ENCODE data around the gene OR4D10.
"Not testable (repeated sequence)": the region's sequence is repeated elsewhere in the genome, so short reads cannot be mapped to it uniquely, and the experiment has no call there.

The OR4D10 gene

DNA sequence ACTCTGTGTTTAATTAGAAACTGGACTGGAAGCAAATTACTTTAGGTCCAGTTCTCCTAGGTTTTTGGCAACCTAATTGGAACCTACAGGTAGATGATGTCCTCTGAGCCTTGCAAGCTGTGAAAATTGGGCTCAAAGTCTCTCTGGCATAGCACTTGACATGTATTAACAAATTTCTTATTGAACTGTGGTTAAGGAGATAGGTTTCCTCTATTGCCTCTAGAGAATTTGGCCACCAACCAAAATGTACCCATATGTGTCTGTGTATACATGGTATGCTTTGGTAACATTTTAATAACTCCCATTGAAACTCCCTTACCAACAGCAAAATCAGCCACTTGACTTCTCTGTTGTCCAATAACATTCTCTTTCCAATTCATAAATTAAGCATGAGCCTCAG, at the start of gene OR4D10:
OR4D10 (plus strand) TSS at position 301 of the 400 bp plus-strand sequence. CDS start 4,115 bp downstream, outside the sequence.
- DNase-seq (ENCODE audit: low read depth): no peak

DNA sequence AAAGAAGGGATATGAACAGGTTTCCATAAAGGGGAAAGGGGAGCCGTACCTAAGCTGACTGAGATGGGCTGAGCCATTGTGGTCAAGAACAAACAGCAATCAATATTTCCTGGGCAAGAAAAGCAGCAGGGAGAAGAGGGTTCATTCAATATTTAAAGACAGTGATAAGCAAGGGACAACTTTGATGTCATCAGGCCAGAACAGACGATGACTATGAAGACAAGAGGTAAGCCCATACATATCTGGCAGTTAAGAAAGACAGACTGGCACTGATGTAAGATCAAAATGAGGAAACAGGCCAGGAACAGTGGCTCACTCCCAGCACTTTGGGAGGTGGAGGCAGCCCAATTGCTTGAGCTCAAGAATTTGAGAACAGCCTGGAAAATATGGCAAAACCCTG, 49.3 kb upstream of the OR4D10 start:
- DNase-seq (ENCODE audit: low read depth): no peak

DNA sequence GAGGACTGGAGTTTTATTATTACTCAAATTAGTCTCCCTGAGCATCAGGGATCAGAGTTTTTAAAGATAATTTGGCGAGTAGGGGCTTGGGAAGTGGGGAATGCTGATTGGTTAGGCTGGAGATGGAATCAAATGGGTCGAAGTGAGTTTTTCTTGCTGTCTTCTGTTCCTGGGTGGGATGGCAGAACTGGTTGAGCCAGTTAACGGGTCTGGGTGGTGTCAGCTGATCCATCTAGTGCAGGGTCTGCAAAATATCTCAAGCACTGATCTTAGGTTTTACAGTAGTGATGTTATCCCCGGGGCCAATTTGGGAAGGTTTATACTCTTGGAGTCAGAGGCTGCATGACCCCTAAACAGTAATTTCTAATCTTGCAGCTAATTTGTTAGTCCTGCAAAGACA, 48.0 kb upstream of the OR4D10 start:
- DNase-seq (ENCODE audit: low read depth): no peak

DNA sequence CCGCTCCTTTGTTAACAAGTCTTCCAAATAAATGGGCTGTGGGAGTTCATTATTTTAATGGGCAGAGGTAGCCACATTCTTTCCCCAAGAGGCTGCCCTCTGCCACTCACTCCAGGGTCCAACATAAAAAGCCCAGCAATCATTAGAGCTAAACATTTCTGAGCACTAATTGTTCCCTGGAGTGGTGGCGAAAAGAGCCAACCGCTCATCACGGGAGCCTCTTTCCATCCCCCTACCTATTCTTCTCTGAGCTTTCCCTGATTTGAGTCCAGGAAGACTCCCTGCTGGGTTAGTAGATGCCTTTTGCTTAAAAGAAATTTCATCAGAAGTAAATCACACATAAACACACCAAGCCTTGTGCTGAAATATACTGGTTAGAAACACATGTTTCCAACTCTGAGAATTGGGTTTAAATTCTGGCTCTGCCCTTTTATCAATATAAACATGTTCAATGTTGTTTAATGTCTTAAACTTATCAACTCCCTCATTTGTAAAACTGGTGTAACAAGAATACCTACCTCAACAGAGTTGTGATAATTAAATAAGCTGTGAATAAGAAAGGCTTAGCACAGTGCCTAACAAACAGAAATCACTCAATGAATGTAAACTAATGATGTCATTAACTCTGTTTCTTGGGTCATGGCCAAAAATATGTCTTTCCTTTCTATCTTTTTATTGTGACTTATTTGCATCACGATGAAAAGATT, 46.6 kb upstream of the OR4D10 start, which contains the start of gene OR5A2:
OR5A2 (minus strand) TSS at position 53 of the 707 bp plus-strand sequence. CDS start 3,460 bp downstream, outside the sequence.
- no peak for DNase-seq (ENCODE audit: low read depth)

DNA sequence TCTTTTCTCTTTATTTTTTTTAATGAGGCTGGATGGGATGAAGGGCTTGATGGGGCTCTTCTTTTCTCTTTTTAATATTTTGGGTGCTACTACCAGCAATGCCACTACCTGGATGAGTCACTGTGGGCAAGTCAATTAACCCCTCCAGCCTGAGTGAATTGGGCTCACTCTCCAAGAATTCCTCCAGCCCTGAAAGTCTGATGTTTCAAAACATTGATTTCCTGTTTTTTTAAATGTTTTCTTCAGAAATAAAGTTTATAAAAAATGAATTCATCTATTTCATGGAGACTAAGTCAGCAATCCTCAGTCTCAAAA, 46.1 kb upstream of the OR4D10 start:
- no peak for DNase-seq (ENCODE audit: low read depth)

DNA sequence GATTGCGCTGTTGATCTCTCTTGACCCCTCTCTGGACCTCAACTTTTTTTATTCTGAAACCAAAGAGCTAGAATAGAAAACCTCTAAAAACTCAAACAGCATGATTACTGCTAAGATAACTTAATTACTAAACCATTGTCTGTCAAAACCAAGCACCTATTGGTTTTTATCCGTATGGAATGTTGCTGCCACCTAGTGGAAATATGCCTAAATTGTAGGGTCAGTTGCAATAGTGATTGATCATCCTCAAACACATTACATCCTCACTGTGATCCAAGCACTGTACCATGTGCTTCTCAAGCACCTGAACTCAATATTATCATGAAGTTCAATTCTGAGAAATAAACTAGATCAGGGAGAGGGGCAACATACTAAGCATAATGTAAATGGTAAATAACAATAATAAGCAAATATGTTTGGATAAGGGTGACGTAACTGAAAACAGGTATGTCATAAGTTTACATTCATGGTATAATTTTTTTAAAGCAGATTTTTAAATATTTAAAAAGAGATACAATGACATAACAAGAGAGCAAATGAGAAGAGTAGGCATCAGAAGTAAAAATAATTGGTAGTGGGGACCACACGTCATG, 43.1 kb upstream of the OR4D10 start:
- DNase-seq (ENCODE audit: low read depth): peak; percentile 34

DNA sequence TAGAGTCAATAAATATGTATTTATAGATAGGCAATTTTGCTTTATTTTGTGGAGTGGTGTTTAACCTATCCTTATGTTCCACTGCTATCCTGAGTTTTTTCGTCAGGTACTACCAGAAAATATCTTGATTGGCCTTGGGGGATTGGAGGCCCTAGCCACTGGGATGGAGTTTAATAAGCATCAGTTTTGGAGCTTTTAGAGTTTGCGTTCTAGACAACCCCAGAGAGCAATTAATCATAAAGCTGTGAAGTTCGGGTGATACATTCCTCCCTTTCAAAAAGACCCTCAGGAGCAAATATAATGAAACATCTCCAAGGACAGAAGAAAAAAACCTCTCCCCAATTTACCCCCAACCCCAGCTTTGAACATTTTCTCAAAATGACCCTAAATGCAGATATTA, 36.9 kb upstream of the OR4D10 start, which contains the start of gene OR5A1:
OR5A1 (plus strand) TSS at position 301 of the 400 bp plus-strand sequence. CDS start 6,700 bp downstream, outside the sequence.
- DNase-seq (ENCODE audit: low read depth): no peak

DNA sequence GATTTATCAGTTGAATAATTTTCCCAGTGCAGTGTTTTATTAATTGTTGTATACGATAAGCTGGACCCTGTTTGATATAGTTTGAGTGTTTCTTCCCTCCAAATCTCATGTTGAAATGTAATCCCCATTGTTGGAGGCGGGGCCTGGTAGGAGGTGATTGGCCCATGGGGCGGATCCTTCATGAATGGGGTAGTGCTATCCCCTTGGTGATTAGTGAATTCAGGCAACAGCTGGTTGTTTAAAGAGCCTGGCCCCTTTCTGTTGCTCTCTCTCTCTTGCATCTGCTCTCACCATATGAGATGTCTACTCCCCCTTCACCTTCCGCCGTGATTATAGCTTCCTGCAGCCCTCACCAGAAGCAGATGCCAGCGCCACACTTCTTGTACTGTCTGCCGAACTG, 35.3 kb upstream of the OR4D10 start:
- no peak for DNase-seq (ENCODE audit: low read depth)

DNA sequence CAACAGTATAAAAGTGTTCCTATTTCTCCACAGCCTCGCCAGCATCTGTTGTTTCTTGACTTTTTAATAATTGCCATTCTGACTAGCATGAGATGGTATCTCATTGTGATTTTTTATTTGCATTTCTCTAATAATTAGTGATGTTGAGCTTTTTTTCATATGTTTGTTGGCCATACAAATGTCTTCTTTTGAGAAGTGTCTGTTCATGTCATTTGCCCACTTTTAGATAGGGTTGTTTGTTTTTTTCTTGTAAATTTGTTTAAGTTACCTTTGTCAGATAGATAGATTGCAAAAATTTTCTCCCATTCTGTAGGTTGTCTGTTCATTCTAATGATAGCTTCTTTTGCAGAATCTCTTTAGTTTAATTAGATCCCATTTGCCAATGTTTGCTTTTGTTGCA, 27.5 kb upstream of the OR4D10 start:
- not testable (repeated sequence) for DNase-seq (ENCODE audit: low read depth)

DNA sequence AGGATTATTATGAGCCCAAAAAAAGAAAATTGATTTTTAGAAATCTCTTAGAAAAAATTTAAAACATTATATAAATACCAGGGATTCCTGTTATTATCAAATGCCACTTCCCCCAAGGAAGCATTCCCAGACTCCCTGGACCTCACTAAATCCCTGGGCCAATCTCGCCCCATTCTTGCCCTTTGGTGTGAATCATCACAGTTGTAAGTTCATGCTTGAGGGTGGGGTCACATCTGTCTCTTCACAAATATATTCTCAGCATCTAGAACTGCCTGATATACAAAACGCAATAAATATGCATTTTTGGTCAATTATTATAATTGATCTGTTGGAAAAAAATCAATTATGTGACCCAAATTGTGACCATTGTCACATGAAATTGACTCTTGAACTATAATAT, 24.6 kb upstream of the OR4D10 start:
- no peak for DNase-seq (ENCODE audit: low read depth)

DNA sequence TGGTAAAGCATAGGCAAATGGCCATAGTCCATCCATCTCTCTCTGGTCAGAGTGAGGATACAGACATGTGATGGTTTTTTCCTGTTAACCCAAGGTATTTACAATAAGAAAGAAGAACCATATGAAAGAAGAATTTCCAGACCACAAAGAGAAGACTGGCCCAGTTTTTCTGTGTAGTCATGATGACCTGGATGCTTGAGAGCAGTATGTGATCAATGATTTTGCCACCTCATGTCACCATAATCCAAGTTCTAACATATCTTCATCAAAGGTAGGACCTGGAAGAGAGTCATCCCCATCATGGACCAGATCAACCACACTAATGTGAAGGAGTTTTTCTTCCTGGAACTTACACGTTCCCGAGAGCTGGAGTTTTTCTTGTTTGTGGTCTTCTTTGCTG, 16.5 kb upstream of the OR4D10 start, which contains the start of gene OR4D6:
OR4D6 (plus strand) TSS at position 301 of the 400 bp plus-strand sequence; CDS start at position 301, 0 bp downstream.
- no peak for DNase-seq (ENCODE audit: low read depth)

DNA sequence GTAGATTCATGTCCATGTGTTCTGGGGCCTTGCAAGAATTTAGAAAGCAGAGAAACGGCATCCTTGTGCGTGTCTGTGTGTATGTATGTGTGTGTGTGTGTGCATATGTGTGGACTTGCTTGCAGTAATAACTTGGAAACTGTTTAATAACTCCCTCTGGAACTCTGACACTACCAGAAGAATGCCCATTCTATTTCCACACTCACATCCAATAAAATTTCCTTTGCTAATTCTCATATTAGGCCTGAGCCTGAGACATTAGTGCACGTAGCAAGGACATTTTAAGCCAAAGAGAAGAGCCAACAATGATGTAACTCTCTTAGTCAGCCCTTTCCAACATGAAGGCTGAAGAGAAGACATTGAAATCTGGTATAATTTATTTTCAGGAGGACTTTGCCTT, 13.2 kb upstream of the OR4D10 start:
- DNase-seq (ENCODE audit: low read depth): no peak

DNA sequence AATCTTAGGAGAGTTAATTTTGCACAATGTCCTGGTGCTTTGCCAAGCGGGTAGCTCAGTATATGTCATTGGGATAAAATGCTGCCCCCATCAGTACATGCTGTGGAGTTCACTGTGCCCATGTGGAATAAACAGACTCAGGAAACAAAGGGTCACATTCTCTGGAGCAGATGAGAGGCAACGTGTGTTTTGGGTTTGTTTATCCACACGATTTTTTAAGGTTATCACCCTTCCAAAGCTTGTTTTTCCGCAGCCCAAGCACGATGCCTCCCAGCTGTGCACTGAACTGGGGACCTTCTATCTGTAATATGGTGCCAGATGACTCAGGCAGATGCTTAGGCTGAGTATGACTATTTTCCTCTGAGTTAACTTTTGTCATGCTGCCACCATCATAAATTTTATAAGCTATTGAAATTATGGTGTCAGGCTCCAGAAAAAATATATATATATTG, 9.9 kb upstream of the OR4D10 start:
- DNase-seq (ENCODE audit: low read depth): no peak

DNA sequence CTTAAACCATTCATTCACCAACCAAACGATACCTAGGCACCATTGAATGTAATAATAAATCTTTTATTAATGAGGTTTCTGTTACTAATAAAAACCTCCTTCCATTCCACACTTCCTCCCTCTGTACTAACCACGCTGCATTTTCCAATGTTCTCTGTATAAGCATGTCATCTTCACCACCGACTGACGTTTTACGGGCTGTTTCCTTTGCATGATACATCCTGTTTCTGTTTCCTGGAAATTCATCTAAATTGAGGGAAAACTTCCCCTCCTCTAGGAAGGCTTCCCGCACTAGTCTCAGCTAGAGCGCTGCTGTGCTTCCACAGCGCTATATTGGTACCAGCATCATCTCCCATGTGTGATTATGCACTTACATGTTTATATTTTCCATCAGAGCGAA, 2.1 kb downstream of the OR4D10 start:
- DNase-seq (ENCODE audit: low read depth): no peak

DNA sequence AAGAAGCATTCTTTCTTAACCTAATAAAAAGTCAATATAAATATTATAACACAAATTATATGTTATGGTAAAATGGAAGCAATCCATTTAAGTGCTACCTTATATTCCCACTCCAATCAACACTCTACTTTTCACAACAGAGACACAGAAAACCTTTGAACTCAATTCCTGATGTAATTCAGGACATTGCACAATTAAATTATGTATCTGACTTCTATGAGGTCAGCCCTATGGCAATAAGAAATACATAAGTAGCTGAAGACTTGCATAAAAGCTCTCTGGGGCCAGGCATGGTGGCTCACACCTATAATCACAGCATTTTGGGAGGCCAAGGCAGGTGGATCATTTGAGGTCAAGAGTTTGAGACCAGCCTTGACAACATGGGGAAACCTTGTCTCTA, 6.8 kb downstream of the OR4D10 start:
- no peak for DNase-seq (ENCODE audit: low read depth)

DNA sequence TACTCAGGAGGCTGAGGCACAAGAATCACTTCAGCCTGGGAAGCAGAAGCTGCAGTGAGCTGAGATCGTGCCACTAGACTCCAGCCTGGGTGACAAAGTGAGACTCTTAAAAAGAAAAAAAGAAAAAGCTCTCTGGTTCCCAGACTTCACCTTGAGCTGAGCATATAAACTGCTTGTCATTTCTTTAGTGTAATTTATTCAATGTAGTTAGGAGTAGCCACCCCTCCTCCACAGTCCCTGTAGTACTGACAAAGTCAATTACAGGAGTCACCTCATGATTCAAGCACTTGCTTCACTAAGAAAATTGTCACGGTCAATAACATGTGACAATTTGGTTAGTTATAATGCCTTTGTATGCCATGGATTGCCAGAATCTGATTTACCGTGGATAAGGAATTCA, 7.2 kb downstream of the OR4D10 start:
- no peak for DNase-seq (ENCODE audit: low read depth)

DNA sequence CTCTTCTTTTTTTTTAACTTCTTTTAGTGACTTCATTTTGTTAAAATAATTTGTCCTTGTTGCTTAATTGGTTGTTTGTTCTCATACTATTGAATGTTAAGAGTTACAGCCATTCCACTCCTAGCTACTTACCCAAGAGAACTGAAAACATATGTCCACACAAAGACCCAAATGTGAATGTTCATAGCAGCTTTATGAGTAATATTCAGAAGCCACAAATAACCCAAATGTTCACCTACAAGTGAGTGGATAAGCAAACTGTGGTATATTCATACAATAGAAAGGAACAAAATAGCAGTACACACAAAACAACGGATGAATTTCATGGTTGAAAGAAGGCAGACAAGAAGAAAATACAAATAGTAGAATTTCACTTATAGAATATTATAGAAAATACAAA, 28.8 kb downstream of the OR4D10 start:
- no peak for DNase-seq (ENCODE audit: low read depth)

DNA sequence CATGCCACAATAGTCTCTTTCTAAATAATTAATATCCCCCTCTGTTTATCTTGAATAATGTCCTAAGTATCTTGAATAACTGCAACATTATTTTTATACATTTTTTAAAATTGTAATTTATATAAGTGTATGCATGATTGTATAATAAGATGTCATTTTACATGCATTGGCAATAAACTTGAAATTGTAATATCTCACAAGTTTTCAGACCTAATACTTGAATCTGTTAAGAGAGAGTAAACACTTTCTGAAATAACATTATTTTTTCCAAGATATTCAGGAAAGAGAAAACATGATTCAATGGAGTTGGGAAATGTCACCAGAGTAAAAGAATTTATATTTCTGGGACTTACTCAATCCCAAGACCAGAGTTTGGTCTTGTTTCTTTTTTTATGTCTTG, 30.2 kb downstream of the OR4D10 start, which contains the start of gene OR4D11:
OR4D11 (plus strand) TSS at position 301 of the 400 bp plus-strand sequence; CDS start at position 301, 0 bp downstream.
- DNase-seq (ENCODE audit: low read depth): no peak

DNA sequence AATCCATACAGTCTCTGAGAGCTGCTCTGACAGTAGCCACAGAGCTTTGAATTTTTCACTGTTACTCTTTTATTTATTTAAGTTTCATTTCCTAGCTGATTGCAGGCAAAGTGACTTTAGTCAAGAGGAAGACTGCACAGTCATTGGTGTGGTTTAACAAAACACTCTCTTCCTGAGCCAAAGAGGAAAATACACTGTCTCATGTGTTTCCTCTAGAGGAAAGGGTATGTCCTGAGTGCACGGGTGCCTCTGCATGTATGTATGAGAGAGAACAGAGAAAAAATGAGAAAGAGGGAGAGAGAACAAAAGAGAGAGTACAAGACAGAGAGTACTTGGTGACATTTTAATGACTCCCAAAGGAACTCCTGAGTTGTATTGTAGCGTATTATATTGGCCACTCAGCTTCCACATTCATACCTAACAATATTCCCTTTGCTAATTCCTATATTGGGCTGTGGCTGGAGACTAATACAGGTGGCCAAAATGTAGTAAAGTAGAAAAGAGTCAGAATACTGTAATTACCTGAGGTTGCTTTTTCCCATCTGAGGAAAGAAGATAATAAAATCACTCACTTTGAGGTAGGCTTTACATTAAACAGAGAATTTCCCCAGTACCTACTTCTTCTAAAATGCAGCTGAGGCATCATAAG, 38.0 kb downstream of the OR4D10 start, which contains the start of gene OR4D9:
OR4D9 (plus strand) TSS at position 599 of the 649 bp plus-strand sequence. CDS start 3,374 bp downstream, outside the sequence.
- DNase-seq (ENCODE audit: low read depth): no peak

DNA sequence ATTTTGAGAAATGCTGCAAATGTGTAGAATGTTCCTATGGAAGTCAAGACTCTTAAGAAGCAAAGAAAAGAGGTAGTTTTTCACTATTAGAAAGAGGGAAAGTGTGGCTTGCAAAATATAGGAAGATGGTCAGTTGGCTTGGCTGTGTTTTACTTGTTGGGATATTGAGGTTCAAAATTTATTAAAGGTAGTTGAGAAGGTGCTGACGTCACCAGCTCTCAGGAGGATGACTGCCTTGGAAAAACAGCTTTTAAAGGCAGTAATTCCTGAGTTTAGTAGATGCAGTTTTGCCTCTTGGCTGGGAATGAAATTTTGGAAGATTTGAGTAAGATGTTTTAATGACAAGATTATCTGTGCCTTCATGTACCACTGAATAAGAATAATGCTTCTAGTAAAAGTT, 38.6 kb downstream of the OR4D10 start:
- no peak for DNase-seq (ENCODE audit: low read depth)

DNA sequence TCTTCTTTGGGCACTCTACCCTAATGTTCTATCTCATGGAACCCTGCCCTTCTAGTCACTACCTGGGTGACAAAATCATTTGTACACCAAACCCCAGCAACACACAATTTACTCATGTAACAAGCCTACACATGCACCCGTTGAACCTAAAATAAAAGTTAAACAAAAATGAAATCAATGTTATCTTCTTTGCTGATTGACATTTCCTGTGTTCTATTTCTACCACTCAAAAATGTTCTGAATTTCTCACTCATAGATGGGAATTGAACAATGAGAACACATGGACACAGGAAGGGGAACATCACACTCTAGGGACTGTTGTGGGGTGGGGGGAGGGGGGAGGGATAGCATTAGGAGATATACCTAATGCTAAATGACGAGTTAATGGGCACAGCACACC, 47.0 kb downstream of the OR4D10 start:
- not testable (repeated sequence) for DNase-seq (ENCODE audit: low read depth)

DNA sequence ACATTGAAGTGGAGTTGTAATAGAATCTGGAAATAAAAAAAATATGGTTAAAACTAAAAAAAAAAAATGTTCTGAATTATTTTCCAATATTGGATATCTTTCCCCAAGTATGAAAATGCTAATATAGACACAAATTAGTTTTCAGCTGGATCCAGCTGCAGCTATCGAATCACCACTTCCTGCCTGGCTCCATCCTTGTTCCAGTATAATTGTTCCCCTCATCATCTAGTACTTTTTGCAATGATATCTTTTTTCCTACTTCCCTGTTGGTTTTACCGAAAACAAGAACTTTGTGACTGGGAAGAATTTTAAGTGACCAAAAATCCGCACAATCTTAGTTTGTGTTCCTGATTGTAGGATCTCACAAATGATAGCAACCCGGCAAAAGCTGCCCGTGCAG, 47.6 kb downstream of the OR4D10 start:
- no peak for DNase-seq (ENCODE audit: low read depth)

DNA sequence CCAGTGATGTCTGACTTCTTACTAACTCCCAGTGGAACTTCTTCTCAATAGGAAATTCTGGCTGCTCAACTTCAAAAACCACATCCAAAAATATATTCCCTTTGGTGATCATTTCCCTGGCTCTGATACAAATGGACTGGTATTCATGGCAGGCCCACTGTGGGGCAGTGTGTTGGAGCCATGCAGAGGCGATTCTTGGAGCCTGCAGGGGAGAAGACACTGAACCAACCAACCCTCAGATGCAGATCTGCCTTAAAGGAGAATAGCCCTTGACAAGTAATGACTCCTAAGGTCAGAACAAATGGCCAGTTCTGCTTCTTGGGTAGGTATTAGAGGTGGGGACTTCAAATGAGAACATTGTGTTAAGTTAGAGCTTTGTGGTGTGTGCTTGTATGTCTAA, 50.4 kb downstream of the OR4D10 start:
- no peak for DNase-seq (ENCODE audit: low read depth)

Measured in amniotic epithelial cell (primary cell).